ENCODE data around the gene ANKMY1. TPM values are rescaled to one million over a fixed set of nuclear protein-coding genes. Genes with fewer than 3 reads are reported as not detected.
A peak's percentile ranks its signal among the peaks of the same experiment; 100 is the strongest.
"Not testable (repeated sequence)": the region's sequence is repeated elsewhere in the genome, so short reads cannot be mapped to it uniquely, and the experiment has no call there.

The ANKMY1 gene
- total RNA-seq, 4 donors from 2014 or later, result 15.1 to 64.0 (median 27.5) TPM

- Histone ChIP-seq H3K27ac (peak overlapping the region; percentile 96 to 99 (median 97)), H3K4me1 (peaks cover 46 to 68% (median 58%) of the 10 kb centered on the region in 4 donors), H3K36me3 (no peaks in the 10 kb centered on the region), H3K27me3 (no peaks in the 10 kb centered on the region), H3K9me3 (no peaks in the 10 kb centered on the region), H3K4me3 (peak overlapping the region in 2 of 4 donors; percentile 76 to 77)
- intact Hi-C loops (cut with DNase I; ENCODE audit: low total_unique reads), result no loop called here
- WGBS, 2 donors (ENCODE audit: low coverage in 1 of 2), result 40 to 50% methylated on average over 1 to 25 of the region's 26 CpGs
- in situ Hi-C loops (cut with MboI; ENCODE audit: low pct_ligation_motif_present in 1 of 4, low pct_unique_long_range_greater_than_20kb in 1 of 4, low sequenced_read_pairs in 3 of 4), result no loop called here
- TF ChIP-seq POLR2A (IDR thresholded peaks at IDR 0.05) (peak; percentile 67), EP300 (IDR thresholded peaks at IDR 0.05; ENCODE audit: low read depth) (no peak), POLR2AphosphoS5 (IDR thresholded peaks at IDR 0.05) (peak; percentile 12 to 80 (median 74)), CTCF (IDR thresholded peaks at IDR 0.05) (no peak)
- peak; percentile 90 for DNase-seq
These were observed 7.8 kb upstream of the ANKMY1 start for GRCh38 chr2:240565333-240566202.

DNA sequence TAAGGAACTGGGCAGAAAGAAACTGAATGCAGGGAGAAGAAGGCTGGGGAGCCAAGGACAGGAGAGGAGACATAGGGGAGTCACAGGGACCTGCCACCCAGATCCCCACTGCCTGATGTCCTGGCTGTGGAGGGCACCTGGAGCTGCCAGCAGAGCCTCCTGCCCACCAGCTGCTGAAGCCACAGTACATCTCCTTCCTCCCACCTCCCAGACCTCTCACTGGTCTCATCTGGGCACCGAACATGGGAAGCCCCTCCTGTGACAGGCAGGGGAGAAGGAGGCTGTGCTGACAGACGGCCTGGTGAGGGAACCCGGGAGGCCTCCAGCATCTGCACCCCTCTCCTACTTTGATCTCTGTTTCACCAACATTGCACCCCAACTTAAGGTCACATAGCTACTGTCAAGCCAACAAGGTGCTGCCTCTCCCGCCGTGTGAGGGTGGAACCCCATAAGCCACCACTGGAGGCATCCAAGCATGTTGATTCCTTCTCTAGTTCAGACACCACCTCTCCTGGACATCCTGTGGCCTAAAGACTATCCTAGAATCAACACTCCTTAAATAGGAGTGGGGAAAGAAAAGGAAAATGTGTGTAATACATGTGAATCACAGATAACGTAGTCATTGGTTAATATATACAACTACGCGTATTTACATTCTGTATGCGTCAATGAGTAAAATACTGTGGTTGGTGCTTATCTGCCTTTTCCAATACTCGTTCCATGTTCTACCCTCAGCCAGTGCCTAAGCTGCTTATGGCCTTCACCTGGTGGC is 7.0 kb upstream of the ANKMY1 start:
- H3K4me1 ChIP-seq, result peaks cover 39 to 63% (median 53%) of the 10 kb centered on the region in 4 donors
- in situ Hi-C loops (cut with MboI; ENCODE audit: low pct_ligation_motif_present in 1 of 4, low pct_unique_long_range_greater_than_20kb in 1 of 4, low sequenced_read_pairs in 3 of 4), result no loop called here
- 56 to 67% methylated on average over 7 to 10 of the region's 10 CpGs for WGBS, 2 donors (ENCODE audit: low coverage in 1 of 2)
- no peak overlapping the region for H3K4me3 ChIP-seq
- intact Hi-C loops (cut with DNase I; ENCODE audit: low total_unique reads), result no loop called here
- DNase-seq, result peak; percentile 14
- TF ChIP-seq CTCF (IDR thresholded peaks at IDR 0.05), result no peak
- TF ChIP-seq POLR2AphosphoS5 (IDR thresholded peaks at IDR 0.05), result no peak
- TF ChIP-seq POLR2A (IDR thresholded peaks at IDR 0.05), result no peak
- no peak for TF ChIP-seq EP300 (IDR thresholded peaks at IDR 0.05; ENCODE audit: low read depth)
- no peaks in the 10 kb centered on the region for H3K36me3 ChIP-seq
- H3K27me3 ChIP-seq, result no peaks in the 10 kb centered on the region
- H3K9me3 ChIP-seq, result no peaks in the 10 kb centered on the region
- H3K27ac ChIP-seq, result peak overlapping the region; percentile 96 to 99 (median 97)

DNA sequence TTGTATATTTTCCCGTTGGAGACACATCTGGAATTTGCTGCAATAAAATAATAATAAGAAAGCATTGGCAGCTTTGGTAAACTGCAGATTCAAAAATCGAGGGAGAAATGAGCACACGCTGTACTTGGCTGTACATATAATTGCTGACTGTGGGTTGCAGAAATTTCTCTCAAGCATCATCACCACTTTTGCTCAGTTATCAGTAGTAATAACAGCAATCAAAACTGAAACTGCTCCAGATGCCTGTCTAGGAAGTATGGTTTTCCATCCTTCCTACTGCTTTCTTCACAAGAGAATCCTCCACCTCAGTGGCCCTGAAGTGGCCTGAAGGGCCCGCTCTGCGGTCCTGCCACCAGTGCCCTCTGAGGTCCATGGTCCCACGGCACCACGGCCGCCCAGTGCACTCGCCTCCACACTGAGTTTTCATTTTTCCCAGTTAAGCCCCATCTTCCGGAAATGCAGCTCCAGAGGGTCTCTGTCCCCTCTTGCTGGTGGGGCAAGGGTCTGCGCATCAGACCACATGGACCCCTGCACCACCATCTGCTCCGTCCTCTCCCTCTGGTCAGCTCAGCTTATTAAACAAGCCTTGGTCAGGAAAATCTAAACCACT is 6.3 kb upstream of the ANKMY1 start:
- Histone ChIP-seq H3K27me3 (no peaks in the 10 kb centered on the region), H3K4me1 (peaks cover 38 to 64% (median 52%) of the 10 kb centered on the region in 4 donors), H3K27ac (peak overlapping the region in 3 of 4 donors; percentile 96 to 99 (median 98)), H3K36me3 (no peaks in the 10 kb centered on the region), H3K4me3 (no peak overlapping the region), H3K9me3 (no peaks in the 10 kb centered on the region)
- no peak for DNase-seq
- in situ Hi-C loops (cut with MboI; ENCODE audit: low pct_ligation_motif_present in 1 of 4, low pct_unique_long_range_greater_than_20kb in 1 of 4, low sequenced_read_pairs in 3 of 4) (no loop called here), intact Hi-C loops (cut with DNase I; ENCODE audit: low total_unique reads) (no loop called here)
- TF ChIP-seq CTCF (IDR thresholded peaks at IDR 0.05) (no peak), EP300 (IDR thresholded peaks at IDR 0.05; ENCODE audit: low read depth) (no peak), POLR2AphosphoS5 (IDR thresholded peaks at IDR 0.05) (no peak), POLR2A (IDR thresholded peaks at IDR 0.05) (no peak)
- WGBS, 2 donors (ENCODE audit: low coverage in 1 of 2), result 69 to 89% methylated on average over 3 to 12 of the region's 12 CpGs

GRCh38 chr2:240563231-240563630 is 5.4 kb upstream of the ANKMY1 start:
- H3K9me3 ChIP-seq; H3K27me3 ChIP-seq; H3K27ac ChIP-seq; intact Hi-C loops (cut with DNase I; ENCODE audit: low total_unique reads); H3K4me3 ChIP-seq; H3K36me3 ChIP-seq; in situ Hi-C loops (cut with MboI; ENCODE audit: low pct_ligation_motif_present in 1 of 4, low pct_unique_long_range_greater_than_20kb in 1 of 4, low sequenced_read_pairs in 3 of 4); DNase-seq: not testable (repeated sequence)
- H3K4me1 ChIP-seq, result peaks cover 39 to 72% (median 52%) of the 10 kb centered on the region in 4 donors
- WGBS, 2 donors (ENCODE audit: low coverage in 1 of 2), result 98% methylated on average over 17 of the region's 17 CpGs; no CpG with 5 or more reads in 1 of the 2 donors
